Cardiac fibroblast (primary cell): ENCODE data around the gene GALK1.

Experiments used
- DNase-seq, 2 donors: peaks; one replicate each; pipeline versions ENCODE4 v3.0.0 to v3.0.0-alpha.2; 2010; ENCODE audit warnings: low read depth in 2 of 2
- H3K4me3 ChIP-seq, 2 donors: replicated peaks in 1 of 2; 1 replicate in 1 of 2; 2 replicates in 1 of 2; pipeline ENCODE4 v1.5.1; 2011; ENCODE audit warnings: low read depth in 2 of 2, low read length in 2 of 2, mild to moderate bottlenecking in 2 of 2, moderate library complexity in 1 of 2
- CTCF ChIP-seq: IDR thresholded peaks from one replicate; pipeline ENCODE4 v1.5.1; 2011; ENCODE audit warnings: low read depth, mild to moderate bottlenecking, low read length, inconsistent platforms

Gene GALK1

DNA sequence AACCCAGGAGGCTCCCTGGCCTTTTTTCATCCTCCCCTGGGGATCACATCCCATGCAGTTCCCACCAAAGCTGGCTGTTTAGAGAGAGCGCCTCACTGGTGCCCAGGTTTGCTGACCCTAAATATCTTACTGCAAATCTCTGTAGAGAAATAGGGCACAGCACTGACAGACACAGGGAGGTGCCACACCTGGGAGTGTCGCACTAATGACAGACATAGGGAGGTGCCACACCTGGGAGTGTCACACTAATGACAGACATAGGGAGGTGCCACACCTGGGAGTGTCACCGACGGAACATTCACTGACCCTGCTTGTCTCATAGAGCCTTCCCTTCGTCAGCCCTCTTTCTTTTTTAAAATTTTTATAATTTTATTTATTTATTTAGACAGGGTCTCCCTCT is 45.2 kb upstream of the GALK1 start:
- no peak overlapping the region for H3K4me3 ChIP-seq
- TF ChIP-seq CTCF, result no peak
- DNase-seq, result no peak

- no peak for DNase-seq
- H3K4me3 ChIP-seq, result no peak overlapping the region
- TF ChIP-seq CTCF, result no peak
Observed at GRCh38 chr17:75809631-75810111, 44.7 kb upstream of the GALK1 start.

- DNase-seq, result peak; percentile 83 to 93
- no peak for TF ChIP-seq CTCF
- H3K4me3 ChIP-seq, result peak overlapping the region in 1 of 2 donors; percentile 7
Observed at GRCh38 chr17:75808905-75809621, 44.1 kb upstream of the GALK1 start.

- peak in 1 of 2 donors; percentile 10 for DNase-seq
- no peak overlapping the region for H3K4me3 ChIP-seq
- no peak for TF ChIP-seq CTCF
Observed at GRCh38 chr17:75808549-75808904, 43.5 kb upstream of the GALK1 start.

- no peak for TF ChIP-seq CTCF
- no peak overlapping the region for H3K4me3 ChIP-seq
- DNase-seq, result no peak
Observed at GRCh38 chr17:75807861-75808260, 42.9 kb upstream of the GALK1 start.

DNA sequence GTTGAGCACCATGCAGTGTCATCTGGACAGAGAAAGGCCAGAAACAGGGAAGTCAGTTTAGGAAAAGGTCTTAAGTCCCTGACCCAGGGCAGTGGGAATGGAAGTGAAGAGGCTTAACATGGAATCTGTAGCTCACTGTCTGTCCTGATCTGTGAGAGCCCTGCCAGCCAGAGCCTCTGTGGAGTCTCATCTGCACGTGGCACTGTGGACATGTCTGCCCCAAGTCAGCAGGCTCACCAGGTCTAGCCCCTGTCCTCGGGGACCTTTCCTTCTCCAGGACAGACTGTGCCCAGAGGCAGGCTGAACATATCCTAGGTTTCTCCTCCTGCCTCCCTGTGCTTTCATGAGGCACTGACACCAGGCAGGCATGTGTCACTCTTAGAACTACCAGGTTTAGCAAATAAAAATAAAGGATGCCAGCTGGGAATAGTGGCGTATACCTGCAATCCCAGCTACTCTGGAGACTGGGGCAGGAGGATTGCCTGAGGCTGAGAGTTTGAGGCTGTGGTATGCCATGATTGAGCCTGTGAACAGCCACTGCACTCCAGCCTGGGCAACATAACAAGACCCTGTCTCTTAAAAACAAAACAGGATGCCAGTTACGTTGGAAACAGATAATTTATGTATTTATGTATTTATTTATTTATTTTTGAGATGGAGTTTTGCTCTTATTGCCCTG is 42.0 kb upstream of the GALK1 start:
- no peak for DNase-seq
- H3K4me3 ChIP-seq, result no peak overlapping the region
- no peak for TF ChIP-seq CTCF

DNA sequence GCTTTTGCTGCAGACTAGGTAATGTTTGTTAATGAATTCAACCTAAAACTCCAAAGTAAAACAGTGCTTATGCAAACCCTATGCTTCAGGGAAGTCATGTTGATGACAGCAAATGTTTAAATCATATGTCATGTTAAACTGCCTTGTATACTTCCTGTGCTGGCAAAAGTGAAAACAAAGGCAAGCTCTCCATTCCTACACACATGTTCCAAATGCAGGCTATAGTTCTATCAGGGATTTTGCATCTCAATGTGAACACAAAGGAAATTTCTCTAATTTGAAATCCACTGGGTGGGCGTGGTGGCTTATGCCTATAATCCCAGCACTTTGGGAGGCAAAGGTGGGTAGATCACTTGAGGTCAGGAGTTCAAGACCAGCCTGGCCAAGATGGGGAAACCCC is 38.9 kb upstream of the GALK1 start:
- no peak overlapping the region for H3K4me3 ChIP-seq
- no peak for TF ChIP-seq CTCF
- DNase-seq, result no peak
